K562 (cell line): ENCODE measurements around the gene GPR135. TPM values are rescaled to one million over a fixed set of nuclear protein-coding genes. Genes with fewer than 3 reads are reported as not detected.
A peak's percentile ranks its signal among the peaks of the same experiment; 100 is the strongest.

ENCODE experiments used
- ATAC-seq: fragments of 200-7000 bp; cut with Tn5 transposase; 3 replicates; pipeline ENCODE4 v1.9.1; 2020; ENCODE audit warnings: moderate library complexity
- BruUV-seq: library from RNA; stranded (reverse); fragments of 400-500 nt; replicated peaks from 2 replicates; lab custom pipeline; 2021; lab: Mats Ljungman, UMichigan
- CTCF ChIA-PET: fragments of 300-600 bp; formaldehyde crosslinking; extraction: SDS; loops from one replicate; lab custom pipeline; 2021; ENCODE audit warnings: low intra/inter-chr PET ratio; lab: Yijun Ruan, JAX
- POLR2A ChIA-PET: fragments of 300-600, 350-650 bp; sonication (Branson Sonifier 250); formaldehyde crosslinking; extraction: SDS; loops from one replicate; lab custom pipeline; 2021; ENCODE audit warnings: antibody characterized with exemption, inconsistent platforms; lab: Yijun Ruan, JAX
- DNase-seq, 4 experiments: peaks; one replicate each; pipeline versions ENCODE4 v3.0.0 to v3.0.0-alpha.2; 2011 to 2018; ENCODE audit warnings: low spot score in 3 of 4, mixed read lengths in 3 of 4; ENCODE audit errors: extremely low read depth in 1 of 4
- FAIRE-seq: peaks from 2 replicates; lab custom pipeline; 2011; peaks lifted over from hg19 to GRCh38; lab: Jason Lieb, UNC
- H2AFZ ChIP-seq: 2 replicates; pipeline ENCODE4 v1.6.0; 2011; ENCODE audit warnings: low read depth, low read length, control low read depth, inconsistent platforms
- H3K27ac ChIP-seq: fragments of 200-600 bp; 3 replicates; pipeline ENCODE4 v1.8.0; 2011; ENCODE audit warnings: low read depth, mild to moderate bottlenecking, control low read depth, inconsistent platforms, low read length, moderate library complexity, mixed read lengths; ENCODE audit errors: extremely low read depth
- H3K27me3 ChIP-seq, 2 experiments: fragments of 300-600 bp in 1 of 2; 2 replicates in 1 of 2; 3 replicates in 1 of 2; pipeline versions ENCODE4 v1.6.0 to v1.8.0; 2011; ENCODE audit warnings: inconsistent platforms in 2 of 2, low read length in 2 of 2, mild to moderate bottlenecking in 1 of 2, mixed read lengths in 1 of 2, moderate library complexity in 1 of 2; ENCODE audit not compliant: control insufficient read depth in 2 of 2, insufficient read depth in 2 of 2
- H3K36me3 ChIP-seq: fragments of 300-600 bp; 3 replicates; pipeline ENCODE4 v1.8.0; 2011; ENCODE audit warnings: mild to moderate bottlenecking, low read length, inconsistent platforms; ENCODE audit not compliant: control insufficient read depth, insufficient read depth
- H3K4me1 ChIP-seq, 2 experiments: fragments of 200-600 bp in 1 of 2; replicated peaks in 1 of 2; 2 replicates in 1 of 2; 3 replicates in 1 of 2; pipeline versions ENCODE4 v1.5.1 to v1.8.0; 2011; ENCODE audit warnings: inconsistent platforms in 2 of 2, low read length in 2 of 2, mild to moderate bottlenecking in 1 of 2, mixed read lengths in 1 of 2, moderate library complexity in 1 of 2; ENCODE audit not compliant: control insufficient read depth in 2 of 2, insufficient read depth in 2 of 2
- H3K4me2 ChIP-seq: 2 replicates; pipeline ENCODE4 v1.6.1; 2011; ENCODE audit warnings: low read length, control low read depth, inconsistent platforms, mixed read lengths; ENCODE audit not compliant: insufficient read depth
- H3K4me3 ChIP-seq: fragments of 200-600 bp; sonication (generic), shearing (Covaris generic); 2 replicates; pipeline ENCODE4 v1.5.1; 2016; ENCODE audit warnings: control low read depth, inconsistent platforms
- H3K79me2 ChIP-seq: fragments of 200-600 bp; 3 replicates; pipeline ENCODE4 v1.8.0; 2011; ENCODE audit warnings: low read length, inconsistent platforms; ENCODE audit not compliant: control insufficient read depth, insufficient read depth
- H3K9ac ChIP-seq, 2 experiments: 2 replicates each; pipeline versions ENCODE4 v1.6.0 to v1.6.1; 2011; ENCODE audit warnings: low read depth in 2 of 2, low read length in 2 of 2, control low read depth in 1 of 2, inconsistent platforms in 1 of 2, mild to moderate bottlenecking in 1 of 2, mixed read lengths in 1 of 2; ENCODE audit not compliant: insufficient read depth in 1 of 2
- H3K9me1 ChIP-seq: one replicate; pipeline ENCODE4 v1.6.0; 2011; ENCODE audit warnings: inconsistent platforms, mild to moderate bottlenecking, low read length, moderate library complexity; ENCODE audit not compliant: control insufficient read depth, insufficient read depth
- H3K9me3 ChIP-seq: replicated peaks from 2 replicates; pipeline ENCODE4 v1.5.1; 2011; ENCODE audit warnings: low read depth, low read length, inconsistent platforms; ENCODE audit not compliant: control insufficient read depth, insufficient read depth
- H4K20me1 ChIP-seq: replicated peaks from 2 replicates; pipeline ENCODE4 v1.6.1; 2011; ENCODE audit warnings: low read length, inconsistent platforms, mixed read lengths; ENCODE audit not compliant: control insufficient read depth, insufficient read depth
- ARID4B ChIP-seq: sonication (generic); formaldehyde crosslinking; IDR thresholded peaks from 2 replicates; pipeline ENCODE4 v1.8.0; 2022; ENCODE audit warnings: mild to moderate bottlenecking, missing genetic modification reagents
- CBFA2T3 ChIP-seq: fragments of 450-650 bp; IDR thresholded peaks from 2 replicates; pipeline ENCODE4 v1.6.1; 2017
- EGR1 ChIP-seq: fragments of 450-650 bp; conservative IDR thresholded peaks from 2 replicates; pipeline ENCODE4 v1.6.1; 2017; ENCODE audit warnings: mild to moderate bottlenecking
- GABPA ChIP-seq: fragments of 200-800 bp; sonication (Bioruptor generic); conservative IDR thresholded peaks from 2 replicates; pipeline ENCODE4 v1.6.1; 2016; ENCODE audit warnings: low read depth, missing genetic modification characterization, missing compliant biosample characterization
- HMG20B ChIP-seq: fragments of 250-450 bp; sonication (Bioruptor Pico); IDR thresholded peaks from 2 replicates; pipeline ENCODE4 v1.5.0; 2021; ENCODE audit warnings: mild to moderate bottlenecking
- JUND ChIP-seq, 2 experiments: IDR thresholded peaks; 2 replicates in 1 of 2; 3 replicates in 1 of 2; pipeline ENCODE4 v1.6.1; 2011; ENCODE audit warnings: borderline replicate concordance in 2 of 2, low read depth in 2 of 2, low read length in 2 of 2, improper control_type of control experiment in 1 of 2, missing biosample characterization in 1 of 2, missing genetic modification characterization in 1 of 2, missing genetic modification reagents in 1 of 2
- NCOA2 ChIP-seq, 2 experiments: fragments of 450-650 bp; IDR thresholded peaks; 2 replicates each; pipeline ENCODE4 v1.6.1; 2018; ENCODE audit warnings: mild to moderate bottlenecking in 2 of 2, moderate library complexity in 1 of 2; ENCODE audit not compliant: partially characterized antibody in 2 of 2
- PTRF ChIP-seq: fragments of 450-650 bp; IDR thresholded peaks from 2 replicates; pipeline ENCODE4 v1.6.1; 2016; ENCODE audit warnings: mild to moderate bottlenecking, missing genetic modification characterization, missing compliant biosample characterization
- RBM25 ChIP-seq: fragments of 200-400 bp; formaldehyde crosslinking; IDR thresholded peaks from 2 replicates; pipeline ENCODE4 v1.6.1; 2018; ENCODE audit warnings: low read length, low read depth, moderate library complexity; ENCODE audit not compliant: severe bottlenecking
- SAP30 ChIP-seq: fragments of 200-600 bp; sonication (generic); IDR thresholded peaks from 2 replicates; pipeline ENCODE4 v1.6.1; 2012; ENCODE audit warnings: borderline replicate concordance, low read depth, mild to moderate bottlenecking, moderate library complexity, low read length, control low read depth, inconsistent platforms; ENCODE audit not compliant: insufficient read depth, poor library complexity, severe bottlenecking
- SP2 ChIP-seq: IDR thresholded peaks from 2 replicates; pipeline ENCODE4 v1.6.1; 2011; ENCODE audit warnings: mild to moderate bottlenecking, low read depth, low read length, moderate library complexity; ENCODE audit not compliant: poor library complexity, severe bottlenecking; ENCODE audit errors: extremely low read depth
- ZFP30 ChIP-seq: fragments of 250-450 bp; sonication (Bioruptor Pico); IDR thresholded peaks from 2 replicates; pipeline ENCODE4 v1.8.0; 2022; ENCODE audit warnings: moderate library complexity, mild to moderate bottlenecking, inconsistent platforms, borderline replicate concordance
- ZNF224 ChIP-seq: sonication (generic); formaldehyde crosslinking; IDR thresholded peaks from 2 replicates; pipeline ENCODE4 v1.8.0; 2022; ENCODE audit warnings: mild to moderate bottlenecking, missing genetic modification reagents
- ZNF445 ChIP-seq: fragments of 250-450 bp; sonication (Bioruptor Pico); IDR thresholded peaks from 2 replicates; pipeline ENCODE4 v1.4.0; 2020; ENCODE audit warnings: low read depth, mild to moderate bottlenecking, moderate library complexity
- ZNF507 ChIP-seq: conservative IDR thresholded peaks from 2 replicates; pipeline ENCODE4 v1.6.1; 2017; ENCODE audit warnings: missing genetic modification characterization, missing compliant biosample characterization
- ZNF764 ChIP-seq: fragments of 250-450 bp; sonication (Bioruptor Pico); IDR thresholded peaks from 2 replicates; pipeline ENCODE4 v1.4.0; 2020; ENCODE audit warnings: low read depth, mild to moderate bottlenecking, moderate library complexity
- WGBS: fragments of 100-300 bp; shearing (Covaris generic); methylation state at CpG from one replicate; pipeline ENCODE4 v1.1.6; 2016; ENCODE audit warnings: low coverage, mixed read lengths; ENCODE audit not compliant: insufficient coverage; ENCODE audit errors: missing lambda C conversion rate; 5-methylcytosine and 5-hydroxymethylcytosine counted together
- in situ Hi-C: fragments of 300-500 bp; cut with MboI; formaldehyde crosslinking; loops from 4 replicates; pipeline ENCODE4 v1.15.0; 2018; ENCODE audit warnings: inconsistent platforms, mixed read lengths
- intact Hi-C: fragments of 100-400 bp; cut with micrococcal nuclease; formaldehyde crosslinking; loops from 2 replicates; pipeline ENCODE4 v1.14.2; 2022
- polyA plus RNA-seq, 8 experiments: library from polyadenylated mRNA; depleted of rRNA in 4 of 8; stranded (reverse) in 5 of 8; unstranded in 3 of 8; fragments of >200 nt; fragmentation: Nextera tagmentation in 2 of 8; fragmentation: Illumina TruSeq in 1 of 8; extraction: Ambion mirVana in 2 of 8; extraction: Trizol in 1 of 8; gene quantifications; 2 replicates each; pipeline versions ENCODE4 v1.2.1 to v1.2.3, GENCODE V29; 2011 to 2014; ENCODE audit warnings: inconsistent platforms in 1 of 8, missing spikeins in 1 of 8
- total RNA-seq, 7 experiments: library from RNA; depleted of rRNA in 6 of 7; stranded (reverse); fragments of >200 nt in 6 of 7; fragmentation: Illumina TruSeq in 2 of 7; extraction: Trizol in 2 of 7; gene quantifications; 2 replicates each; pipeline versions ENCODE4 v1.2.1 to v1.2.3, GENCODE V29; 2011 to 2021; ENCODE audit warnings: low replicate concordance in 1 of 7

GPR135 gene
- total and polyA plus RNA-seq, 9 of the 15 experiments (the other 6 are each of a cell fraction or from before 2014, with no cell fraction given), result 0.06 to 1.6 (median 1.0) TPM

GRCh38 chr14:59483819-59484638 is 18.8 kb upstream of the GPR135 start, which contains the start of the genes JKAMP and L3HYPDH:
TSS of gene JKAMP (plus strand) at chr14:59484517. CDS start at chr14:59484590, 73 bp downstream.
TSS of gene L3HYPDH (minus strand) at chr14:59484408. CDS start at chr14:59484316, 92 bp downstream.
- peaks cover 31% of the 10 kb centered on the region; the same call in 2 of the 3 replicates for H3K36me3 ChIP-seq
- H3K4me3 ChIP-seq, result peak within 1 kb of the TSS; percentile 75
- H4K20me1 ChIP-seq, result no peaks in the 10 kb centered on the region; the same call in none of the 2 replicates
- H3K27ac ChIP-seq, result peak within 1 kb of the TSS; percentile 93
- peak within 1 kb of the TSS; percentile 98 for H3K4me2 ChIP-seq
- H3K9ac ChIP-seq, result peak within 1 kb of the TSS; percentile 74 to 97
- ATAC-seq, result peak; percentile 91
- H3K9me1 ChIP-seq, result no peaks in the 10 kb centered on the region
- DNase-seq, result peak; percentile 85 to 95 (median 88)
- no peaks in the 10 kb centered on the region for H3K27me3 ChIP-seq
- peaks cover 73% of the 10 kb centered on the region for H3K79me2 ChIP-seq
- intact Hi-C loops (no loop called here), in situ Hi-C loops (no loop called here)
- no TSS peak for BruUV-seq
- ChIA-PET CTCF (no interaction called here), POLR2A (interaction anchor here (0.7 to 1.2 kb wide), 8 partner anchors 10 to 1233 kb away, joined by 3 to 5 read pairs (median 4); no protein-coding TSS in a partner anchor)
- FAIRE-seq, result peak; percentile 75
- 0% methylated on average over 38 of the region's 92 CpGs for WGBS
- H2AFZ ChIP-seq, result peak within 1 kb of the TSS; percentile 97
- H3K4me1 ChIP-seq, result peaks cover 14 to 24% of the 10 kb centered on the region in 2 experiments; a peak in 4 of 5 replicates
- no peaks in the 10 kb centered on the region for H3K9me3 ChIP-seq
- TF ChIP-seq SP2 (no peak), ZNF507 (tag) (no peak), ZNF764 (CRISPR knock-in tag) (no peak), RBM25 (no peak), JUND (IDR thresholded peaks at IDR 0.05; ENCODE audit: borderline replicate concordance, low read depth, low read length) (no peak), JUND (tag; IDR thresholded peaks at IDR 0.05; ENCODE audit: borderline replicate concordance, low read depth, low read length) (no peak), NCOA2 (IDR thresholded peaks at IDR 0.05; ENCODE audit: partially characterized antibody in 2 of 2) (no peak), PTRF (no peak), GABPA (peak; percentile 73), CBFA2T3 (no peak), ZNF224 (CRISPR knock-in tag) (peak; percentile 91), SAP30 (peak; percentile 84), ZNF445 (CRISPR knock-in tag) (no peak), ZFP30 (CRISPR knock-in tag) (no peak), EGR1 (peak; percentile 35; the same call in 1 of the 2 replicates), HMG20B (CRISPR knock-in tag) (no peak), ARID4B (peak; percentile 93)
